Mucosa of stomach (tissue), 1 donor: ENCODE data around the gene IFT172.

Experiments used
- H3K27me3 ChIP-seq: one replicate; pipeline ENCODE4 v1.7.0; 2013; ENCODE audit warnings: mild to moderate bottlenecking, low read length; ENCODE audit not compliant: control insufficient read depth, insufficient read depth
- H3K36me3 ChIP-seq: one replicate; pipeline ENCODE4 v1.7.0; 2013; ENCODE audit warnings: low read length; ENCODE audit not compliant: control insufficient read depth, insufficient read depth
- H3K4me1 ChIP-seq: one replicate; pipeline ENCODE4 v1.7.0; 2013; ENCODE audit warnings: mild to moderate bottlenecking, low read length; ENCODE audit not compliant: control insufficient read depth, insufficient read depth
- H3K4me3 ChIP-seq: one replicate; pipeline ENCODE4 v1.7.0; 2013; ENCODE audit warnings: low read length
- H3K9ac ChIP-seq: one replicate; pipeline ENCODE4 v1.7.0; 2013; ENCODE audit warnings: mild to moderate bottlenecking, low read length, moderate library complexity
- H3K9me3 ChIP-seq: one replicate; pipeline ENCODE4 v1.7.0; 2013; ENCODE audit warnings: mild to moderate bottlenecking, low read length, moderate library complexity; ENCODE audit not compliant: control insufficient read depth
- donor health status: Pancreatic carcinoma.

Gene IFT172

GRCh38 chr2:27502142-27502541, 12.6 kb upstream of the IFT172 start:
- no peaks in the 10 kb centered on the region for H3K9me3 ChIP-seq
- H3K27me3 ChIP-seq, result no peaks in the 10 kb centered on the region
- no peak overlapping the region for H3K9ac ChIP-seq
- peaks cover 10% of the 10 kb centered on the region for H3K4me1 ChIP-seq
- no peak overlapping the region for H3K4me3 ChIP-seq
- H3K36me3 ChIP-seq, result no peaks in the 10 kb centered on the region

GRCh38 chr2:27501042-27501441, 11.5 kb upstream of the IFT172 start:
- Histone ChIP-seq H3K9me3 (no peaks in the 10 kb centered on the region), H3K27me3 (no peaks in the 10 kb centered on the region), H3K36me3 (no peaks in the 10 kb centered on the region), H3K9ac (no peak overlapping the region), H3K4me1 (peaks cover 21% of the 10 kb centered on the region), H3K4me3 (no peak overlapping the region)

- Histone ChIP-seq H3K9me3 (no peaks in the 10 kb centered on the region), H3K9ac (no peak overlapping the region), H3K4me3 (no peak overlapping the region), H3K36me3 (no peaks in the 10 kb centered on the region), H3K4me1 (peaks cover 31% of the 10 kb centered on the region), H3K27me3 (peaks cover 7% of the 10 kb centered on the region)
These were observed 9.4 kb upstream of the IFT172 start for GRCh38 chr2:27498975-27499374.

GRCh38 chr2:27497288-27497627, 7.7 kb upstream of the IFT172 start:
- Histone ChIP-seq H3K27me3 (peaks cover 7% of the 10 kb centered on the region), H3K4me1 (peaks cover 31% of the 10 kb centered on the region), H3K9me3 (no peaks in the 10 kb centered on the region), H3K36me3 (no peaks in the 10 kb centered on the region), H3K9ac (peak overlapping the region; percentile 6), H3K4me3 (peak overlapping the region; percentile 35)

- H3K9ac ChIP-seq, result peak within 1 kb of the TSS; percentile 6
- no peaks in the 10 kb centered on the region for H3K9me3 ChIP-seq
- no peaks in the 10 kb centered on the region for H3K36me3 ChIP-seq
- peaks cover 31% of the 10 kb centered on the region for H3K4me1 ChIP-seq
- H3K4me3 ChIP-seq, result peak within 1 kb of the TSS; percentile 35
- H3K27me3 ChIP-seq, result peaks cover 7% of the 10 kb centered on the region
These were observed 7.1 kb upstream of the IFT172 start, which contains the start of gene GCKR for GRCh38 chr2:27496357-27497287. Gene GCKR, plus strand, starts transcription at chr2:27496839. Its CDS starts 66 bp downstream, at chr2:27496905.

- Histone ChIP-seq H3K27me3 (peaks cover 7% of the 10 kb centered on the region), H3K9me3 (no peaks in the 10 kb centered on the region), H3K36me3 (no peaks in the 10 kb centered on the region), H3K9ac (peak overlapping the region; percentile 6), H3K4me1 (peaks cover 31% of the 10 kb centered on the region), H3K4me3 (no peak overlapping the region)
These were observed 6.4 kb upstream of the IFT172 start for GRCh38 chr2:27495840-27496356.

GRCh38 chr2:27494944-27495554, 5.5 kb upstream of the IFT172 start, which contains the start of gene FNDC4:
Gene FNDC4, minus strand, starts transcription at chr2:27495200. Its CDS starts 521 bp downstream, at chr2:27494679.
- H3K4me1 ChIP-seq, result peaks cover 34% of the 10 kb centered on the region
- H3K9ac ChIP-seq, result peak within 1 kb of the TSS; percentile 55
- no peaks in the 10 kb centered on the region for H3K36me3 ChIP-seq
- H3K27me3 ChIP-seq, result peaks cover 7% of the 10 kb centered on the region
- H3K9me3 ChIP-seq, result no peaks in the 10 kb centered on the region
- no peak within 1 kb of the TSS for H3K4me3 ChIP-seq

GRCh38 chr2:27494284-27494943, 4.9 kb upstream of the IFT172 start:
- Histone ChIP-seq H3K36me3 (no peaks in the 10 kb centered on the region), H3K27me3 (peaks cover 7% of the 10 kb centered on the region), H3K4me1 (peaks cover 36% of the 10 kb centered on the region), H3K9me3 (no peaks in the 10 kb centered on the region), H3K4me3 (no peak overlapping the region), H3K9ac (peak overlapping the region; percentile 32)

- Histone ChIP-seq H3K9me3 (no peaks in the 10 kb centered on the region), H3K36me3 (no peaks in the 10 kb centered on the region), H3K27me3 (peaks cover 7% of the 10 kb centered on the region), H3K4me3 (no peak overlapping the region), H3K4me1 (peaks cover 36% of the 10 kb centered on the region), H3K9ac (no peak overlapping the region)
These were observed 4.4 kb upstream of the IFT172 start for GRCh38 chr2:27493948-27494283.

- H3K4me3 ChIP-seq, result no peak overlapping the region
- no peaks in the 10 kb centered on the region for H3K9me3 ChIP-seq
- no peak overlapping the region for H3K9ac ChIP-seq
- no peaks in the 10 kb centered on the region for H3K36me3 ChIP-seq
- H3K4me1 ChIP-seq, result peaks cover 29% of the 10 kb centered on the region
- peaks cover 7% of the 10 kb centered on the region for H3K27me3 ChIP-seq
These were observed 3.0 kb upstream of the IFT172 start for GRCh38 chr2:27492557-27492956.

- Histone ChIP-seq H3K27me3 (no peaks in the 10 kb centered on the region), H3K9me3 (no peaks in the 10 kb centered on the region), H3K4me1 (peaks cover 5% of the 10 kb centered on the region), H3K4me3 (peak overlapping the region; percentile 40), H3K36me3 (no peaks in the 10 kb centered on the region), H3K9ac (peak overlapping the region; percentile 38)
These were observed 435 bp downstream of the IFT172 start for GRCh38 chr2:27489118-27489497.

GRCh38 chr2:27485496-27485895, 4.0 kb downstream of the IFT172 start:
- no peak overlapping the region for H3K9ac ChIP-seq
- no peaks in the 10 kb centered on the region for H3K36me3 ChIP-seq

More at GRCh38 chr2:27485496-27485895, 4.0 kb downstream of the IFT172 start:
- Histone ChIP-seq H3K4me3 (no peak overlapping the region), H3K9me3 (no peaks in the 10 kb centered on the region), H3K4me1 (peaks cover 5% of the 10 kb centered on the region), H3K27me3 (no peaks in the 10 kb centered on the region)
